Osteoblast (primary cell): ENCODE measurements around the gene GBX1. TPM values are rescaled to one million over a fixed set of nuclear protein-coding genes. Genes with fewer than 3 reads are reported as not detected.

Source experiments
- DNase-seq: peaks from one replicate; pipeline ENCODE4 v3.0.0; 2011; ENCODE audit warnings: low spot score, mixed read lengths; ENCODE audit not compliant: insufficient read length; ENCODE audit errors: missing footprints
- H2AFZ ChIP-seq: 2 replicates; pipeline ENCODE4 v1.6.0; 2011; ENCODE audit warnings: mild to moderate bottlenecking, low read length
- H3K27ac ChIP-seq: 2 replicates; pipeline ENCODE4 v1.5.1; 2011; ENCODE audit warnings: mild to moderate bottlenecking, low read depth, low read length, moderate library complexity
- H3K27me3 ChIP-seq: 2 replicates; pipeline ENCODE4 v1.6.0; 2012; ENCODE audit warnings: mild to moderate bottlenecking, control low read depth, inconsistent platforms, low read length, moderate library complexity; ENCODE audit not compliant: insufficient read depth
- H3K36me3 ChIP-seq: 2 replicates; pipeline ENCODE4 v1.5.1; 2011; ENCODE audit warnings: mild to moderate bottlenecking, low read length, control low read depth, moderate library complexity; ENCODE audit not compliant: insufficient read depth
- H3K4me1 ChIP-seq: 2 replicates; pipeline ENCODE4 v1.5.1; 2011; ENCODE audit warnings: mild to moderate bottlenecking, low read length, control low read depth, moderate library complexity; ENCODE audit not compliant: insufficient read depth
- H3K4me2 ChIP-seq: 2 replicates; pipeline ENCODE4 v1.6.0; 2011; ENCODE audit warnings: mild to moderate bottlenecking, low read length; ENCODE audit not compliant: insufficient read depth
- H3K4me3 ChIP-seq: fragments of 200-600 bp; sonication (generic); 3 replicates; pipeline ENCODE4 v1.5.1; 2012; ENCODE audit warnings: mild to moderate bottlenecking, low read length, inconsistent platforms; ENCODE audit not compliant: insufficient read depth
- H3K79me2 ChIP-seq: 2 replicates; pipeline ENCODE4 v1.6.0; 2012; ENCODE audit warnings: mild to moderate bottlenecking, low read length, control low read depth, inconsistent platforms; ENCODE audit not compliant: insufficient read depth
- H3K9me3 ChIP-seq: 2 replicates; pipeline ENCODE4 v1.5.1; 2011; ENCODE audit warnings: low read depth, low read length, control low read depth
- H4K20me1 ChIP-seq: 2 replicates; pipeline ENCODE4 v1.6.0; 2012; ENCODE audit warnings: mild to moderate bottlenecking, low read length, control low read depth; ENCODE audit not compliant: insufficient read depth
- CTCF ChIP-seq: IDR thresholded peaks from 2 replicates; pipeline ENCODE4 v1.5.1; 2011; ENCODE audit warnings: mild to moderate bottlenecking, low read depth, low read length, moderate library complexity; ENCODE audit errors: extremely low read depth
- total RNA-seq: library from RNA; depleted of rRNA; stranded (reverse); fragments of >200 nt; gene quantifications from 2 replicates; pipeline ENCODE4 v1.2.3, GENCODE V29; 2012

GBX1 gene
- total RNA-seq, 1 donor = not detected

GRCh38 chr7:151144387-151144786 is 23.1 kb downstream of the GBX1 start:
- H4K20me1 ChIP-seq = no peaks in the 10 kb centered on the region
- no peaks in the 10 kb centered on the region for H3K9me3 ChIP-seq
- no peak overlapping the region for H2AFZ ChIP-seq
- DNase-seq = no peak
- no peak overlapping the region for H3K27ac ChIP-seq
- no peaks in the 10 kb centered on the region for H3K79me2 ChIP-seq
- no peaks in the 10 kb centered on the region for H3K4me1 ChIP-seq
- peaks cover 25% of the 10 kb centered on the region for H3K36me3 ChIP-seq
- no peak overlapping the region for H3K4me2 ChIP-seq
- H3K27me3 ChIP-seq = peaks cover 11% of the 10 kb centered on the region
- no peak for TF ChIP-seq CTCF
- no peak overlapping the region for H3K4me3 ChIP-seq

GRCh38 chr7:151143261-151144015 is 24.1 kb downstream of the GBX1 start:
- peaks cover 25% of the 10 kb centered on the region for H3K36me3 ChIP-seq

GRCh38 chr7:151142686-151143040 is 24.8 kb downstream of the GBX1 start:
- no peaks in the 10 kb centered on the region for H4K20me1 ChIP-seq
- no peak for DNase-seq
- H3K9me3 ChIP-seq = no peaks in the 10 kb centered on the region
- peaks cover 27% of the 10 kb centered on the region for H3K36me3 ChIP-seq
- TF ChIP-seq CTCF = no peak
- H3K4me3 ChIP-seq = no peak overlapping the region
- no peaks in the 10 kb centered on the region for H3K4me1 ChIP-seq
- H3K27ac ChIP-seq = no peak overlapping the region
- no peak overlapping the region for H3K4me2 ChIP-seq
- H2AFZ ChIP-seq = no peak overlapping the region
- no peaks in the 10 kb centered on the region for H3K27me3 ChIP-seq
- no peaks in the 10 kb centered on the region for H3K79me2 ChIP-seq

More at GRCh38 chr7:151143261-151144015, 24.1 kb downstream of the GBX1 start:
- Histone ChIP-seq H3K27ac (no peak overlapping the region), H2AFZ (no peak overlapping the region), H3K79me2 (no peaks in the 10 kb centered on the region), H3K4me2 (no peak overlapping the region), H3K4me1 (no peaks in the 10 kb centered on the region), H3K27me3 (peaks cover 4% of the 10 kb centered on the region), H3K9me3 (no peaks in the 10 kb centered on the region), H3K4me3 (no peak overlapping the region), H4K20me1 (no peaks in the 10 kb centered on the region)
- TF ChIP-seq CTCF = no peak
- DNase-seq = no peak

GRCh38 chr7:151141855-151142685 is 25.4 kb downstream of the GBX1 start:
- peaks cover 28% of the 10 kb centered on the region for H3K36me3 ChIP-seq
- no peak overlapping the region for H3K4me3 ChIP-seq
- H3K27ac ChIP-seq = no peak overlapping the region
- H3K4me2 ChIP-seq = no peak overlapping the region
- no peaks in the 10 kb centered on the region for H3K4me1 ChIP-seq
- no peak overlapping the region for H2AFZ ChIP-seq
- H3K27me3 ChIP-seq = no peaks in the 10 kb centered on the region
- no peaks in the 10 kb centered on the region for H3K79me2 ChIP-seq
- no peak for TF ChIP-seq CTCF
- DNase-seq = no peak
- H3K9me3 ChIP-seq = no peaks in the 10 kb centered on the region
- H4K20me1 ChIP-seq = no peaks in the 10 kb centered on the region
